Left lung (tissue), 10 donors: ENCODE measurements around the gene RARRES1. TPM values are rescaled to one million over a fixed set of nuclear protein-coding genes. Genes with fewer than 3 reads are reported as not detected.

Source experiments
- ATAC-seq: fragments of 200-7000 bp; cut with Tn5 transposase; one replicate; pipeline ENCODE4 v1.9.1; 2020; ENCODE audit warnings: moderate library complexity
- DNase-seq, 4 donors: peaks; one replicate each; pipeline ENCODE4 v3.0.0-alpha.2; 2013 to 2020
- H3K27ac ChIP-seq, 2 donors: fragments of 200-600 bp; sonication (generic) in 1 of 2; one replicate each; pipeline versions ENCODE4 v1.5.0 to v1.8.0; 2020 to 2021
- H3K27me3 ChIP-seq, 2 donors: fragments of 200-600 bp; sonication (generic) in 1 of 2; one replicate each; pipeline versions ENCODE4 v1.5.0 to v1.8.0; 2020 to 2021
- H3K36me3 ChIP-seq, 2 donors: fragments of 200-600 bp; sonication (generic) in 1 of 2; one replicate each; pipeline versions ENCODE4 v1.5.0 to v1.8.0; 2020 to 2021
- H3K4me1 ChIP-seq, 2 donors: fragments of 200-600 bp; one replicate each; pipeline ENCODE4 v1.8.0; 2021
- H3K4me3 ChIP-seq, 2 donors: fragments of 200-600 bp; sonication (generic) in 1 of 2; one replicate each; pipeline versions ENCODE4 v1.5.0 to v1.8.0; 2020 to 2021; ENCODE audit warnings: mild to moderate bottlenecking in 1 of 2
- H3K9me3 ChIP-seq, 2 donors: fragments of 200-600 bp; sonication (generic) in 1 of 2; one replicate each; pipeline versions ENCODE4 v1.5.0 to v1.8.0; 2020 to 2021
- CTCF ChIP-seq, 2 donors: fragments of 200-600 bp; sonication (generic) in 1 of 2; IDR thresholded peaks; one replicate each; pipeline versions ENCODE4 v1.5.0 to v1.8.0; 2021; ENCODE audit warnings: antibody characterized with exemption in 2 of 2
- intact Hi-C, 2 donors: fragments of 100-400 bp; cut with DNase I; formaldehyde crosslinking; loops; one replicate each; pipeline versions ENCODE4 v1.11.2 to v1.14.2; 2022
- polyA plus RNA-seq, 6 donors: library from polyadenylated mRNA; unstranded; fragments of 120-200 nt; gene quantifications; one replicate each; pipeline ENCODE4 v1.2.1, GENCODE V29; 2013; ENCODE audit not compliant: insufficient read length in 6 of 6
- total RNA-seq, 2 donors: library from RNA; stranded (reverse); fragmentation: NEBNext Ultra II Directional; extraction: Animal tissue kit (Norgen Biotek cat#: 25700); gene quantifications; one replicate each; pipeline ENCODE4 v1.2.1, GENCODE V29; 2021
- donor health status: DM: no; HTN: yes; CAD: no.
- donor health status: DM: no; HTN: no; CAD: no.

Gene RARRES1
- total and polyA plus RNA-seq, 8 donors, result 39.4 to 131 (median 65.2) TPM

- Histone ChIP-seq H3K4me1 (peaks cover 28 to 33% of the 10 kb centered on the region in 2 donors), H3K36me3 (no peaks in the 10 kb centered on the region), H3K9me3 (no peaks in the 10 kb centered on the region), H3K4me3 (no peak overlapping the region), H3K27ac (peak overlapping the region; percentile 49 to 50), H3K27me3 (no peaks in the 10 kb centered on the region)
- DNase-seq (no peak), ATAC-seq (no peak)
- no peak for TF ChIP-seq CTCF (IDR thresholded peaks at IDR 0.05)
- intact Hi-C loops, result no loop called here
These were observed 37.9 kb upstream of the RARRES1 start for GRCh38 chr3:158769952-158770740.

- H3K4me3 ChIP-seq, result no peak overlapping the region
- no peaks in the 10 kb centered on the region for H3K27me3 ChIP-seq
- no peaks in the 10 kb centered on the region for H3K36me3 ChIP-seq
- H3K27ac ChIP-seq, result peak overlapping the region; percentile 49 to 50
- no peak for ATAC-seq
- H3K4me1 ChIP-seq, result peaks cover 28 to 29% of the 10 kb centered on the region in 2 donors
- no peak for DNase-seq
- intact Hi-C loops, result no loop called here
- no peak for TF ChIP-seq CTCF (IDR thresholded peaks at IDR 0.05)
- H3K9me3 ChIP-seq, result no peaks in the 10 kb centered on the region
These were observed 37.3 kb upstream of the RARRES1 start for GRCh38 chr3:158769549-158769948.

- H3K27me3 ChIP-seq, result no peaks in the 10 kb centered on the region
- H3K27ac ChIP-seq, result peak overlapping the region; percentile 49 to 50
- H3K36me3 ChIP-seq, result no peaks in the 10 kb centered on the region
- TF ChIP-seq CTCF (IDR thresholded peaks at IDR 0.05), result no peak
- peak in 2 of 4 donors; percentile 87 to 89 for DNase-seq
- no peak overlapping the region for H3K4me3 ChIP-seq
- ATAC-seq, result peak; percentile 70
- no peaks in the 10 kb centered on the region for H3K9me3 ChIP-seq
- peaks cover 24 to 28% of the 10 kb centered on the region in 2 donors for H3K4me1 ChIP-seq
- intact Hi-C loops, result no loop called here
These were observed 36.8 kb upstream of the RARRES1 start for GRCh38 chr3:158768881-158769543.

GRCh38 chr3:158768361-158768787, 36.1 kb upstream of the RARRES1 start:
- DNase-seq (peak; percentile 42 to 78 (median 66)), ATAC-seq (peak; percentile 79)
- Histone ChIP-seq H3K4me3 (no peak overlapping the region), H3K36me3 (no peaks in the 10 kb centered on the region), H3K27me3 (no peaks in the 10 kb centered on the region), H3K4me1 (peaks cover 23 to 28% of the 10 kb centered on the region in 2 donors), H3K27ac (peak overlapping the region in 1 of 2 donors; percentile 47), H3K9me3 (no peaks in the 10 kb centered on the region)
- no peak for TF ChIP-seq CTCF (IDR thresholded peaks at IDR 0.05)
- intact Hi-C loops, result no loop called here

GRCh38 chr3:158766364-158766763, 34.1 kb upstream of the RARRES1 start:
- Histone ChIP-seq H3K9me3 (no peaks in the 10 kb centered on the region), H3K27me3 (no peaks in the 10 kb centered on the region), H3K4me1 (peaks cover 18 to 28% of the 10 kb centered on the region in 2 donors), H3K4me3 (no peak overlapping the region), H3K27ac (no peak overlapping the region), H3K36me3 (no peaks in the 10 kb centered on the region)
- no peak for ATAC-seq
- intact Hi-C loops, result no loop called here
- TF ChIP-seq CTCF (IDR thresholded peaks at IDR 0.05), result no peak
- no peak for DNase-seq
